Measurements from ENCODE around the gene SLC22A3.
"Not testable (repeated sequence)": the region's sequence is repeated elsewhere in the genome, so short reads cannot be mapped to it uniquely, and the experiment has no call there.

The SLC22A3 gene

DNA sequence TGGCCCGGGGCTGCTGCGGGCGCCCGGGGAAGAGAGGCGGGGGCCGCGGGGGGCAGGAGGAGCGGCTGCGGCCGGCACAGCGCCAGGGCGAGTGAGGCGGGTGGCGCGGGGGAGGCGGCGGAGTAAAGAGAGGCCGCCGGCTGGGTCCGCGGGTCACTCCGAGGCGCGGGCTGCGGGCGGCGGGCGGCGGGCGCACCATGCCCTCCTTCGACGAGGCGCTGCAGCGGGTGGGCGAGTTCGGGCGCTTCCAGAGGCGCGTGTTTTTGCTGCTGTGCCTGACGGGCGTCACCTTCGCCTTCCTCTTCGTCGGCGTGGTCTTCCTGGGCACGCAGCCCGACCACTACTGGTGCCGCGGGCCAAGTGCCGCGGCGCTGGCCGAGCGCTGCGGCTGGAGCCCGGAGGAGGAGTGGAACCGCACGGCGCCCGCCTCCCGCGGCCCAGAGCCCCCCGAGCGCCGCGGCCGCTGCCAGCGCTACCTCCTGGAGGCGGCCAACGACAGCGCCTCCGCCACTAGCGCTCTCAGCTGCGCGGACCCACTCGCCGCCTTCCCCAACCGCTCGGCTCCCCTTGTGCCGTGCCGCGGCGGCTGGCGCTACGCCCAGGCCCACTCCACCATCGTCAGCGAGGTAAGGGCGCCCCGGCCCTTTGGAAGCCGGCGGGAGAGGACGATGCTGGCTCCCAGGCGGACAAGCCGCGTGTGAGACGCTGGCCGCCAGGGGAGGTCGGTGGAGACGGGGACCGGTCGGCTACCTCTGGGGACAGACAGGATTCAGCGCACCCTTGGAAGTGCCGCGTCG, at the start of gene SLC22A3:
Gene SLC22A3 (plus strand): TSS at position 156 of the 797 bp plus-strand sequence. CDS start 42 bp downstream, at position 198.
- peak; percentile 18 for TF ChIP-seq CTCF (conservative IDR thresholded peaks at IDR 0.05; ENCODE audit: low read depth, low read length)
- H3K4me3 ChIP-seq (ENCODE audit: low read length) = peak within 1 kb of the TSS; percentile 57
- DNase-seq (ENCODE audit: low read depth) = no peak

GRCh38 chr6:160299559-160299958, 48.6 kb upstream of the SLC22A3 start:
- no peak for TF ChIP-seq CTCF (conservative IDR thresholded peaks at IDR 0.05; ENCODE audit: low read depth, low read length)
- H3K4me3 ChIP-seq (ENCODE audit: low read length) = no peak overlapping the region
- no peak for DNase-seq (ENCODE audit: low read depth)

- TF ChIP-seq CTCF (conservative IDR thresholded peaks at IDR 0.05; ENCODE audit: low read depth, low read length) = no peak
- DNase-seq (ENCODE audit: low read depth) = no peak
- no peak overlapping the region for H3K4me3 ChIP-seq (ENCODE audit: low read length)
Observed at GRCh38 chr6:160300076-160300695, 48.0 kb upstream of the SLC22A3 start.

DNA sequence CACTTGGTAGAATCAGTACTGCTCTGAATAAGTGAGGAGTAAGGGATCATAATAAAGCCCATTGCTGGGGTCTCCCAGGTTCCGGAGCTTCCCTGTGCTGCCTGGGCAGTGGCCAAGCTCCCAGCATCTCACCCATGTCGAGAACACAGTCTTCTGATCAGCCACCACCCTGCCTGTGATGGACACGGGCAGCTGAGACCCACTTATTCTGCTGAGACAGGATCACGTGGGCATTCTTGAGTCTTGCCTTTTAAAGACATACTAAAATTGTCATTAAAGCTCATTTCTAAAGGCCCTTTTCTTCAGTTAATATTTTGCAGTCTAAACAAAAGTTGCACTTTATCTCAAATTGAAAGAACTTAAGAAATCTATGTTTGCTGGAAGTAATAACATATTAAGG, 46.8 kb upstream of the SLC22A3 start:
- no peak overlapping the region for H3K4me3 ChIP-seq (ENCODE audit: low read length)
- no peak for TF ChIP-seq CTCF (conservative IDR thresholded peaks at IDR 0.05; ENCODE audit: low read depth, low read length)
- DNase-seq (ENCODE audit: low read depth) = no peak

- not testable (repeated sequence) for H3K4me3 ChIP-seq (ENCODE audit: low read length); DNase-seq (ENCODE audit: low read depth)
Observed at GRCh38 chr6:160302431-160303082, 45.6 kb upstream of the SLC22A3 start.

- no peak overlapping the region for H3K4me3 ChIP-seq (ENCODE audit: low read length)
- no peak for TF ChIP-seq CTCF (conservative IDR thresholded peaks at IDR 0.05; ENCODE audit: low read depth, low read length)
- DNase-seq (ENCODE audit: low read depth) = no peak
Observed at GRCh38 chr6:160303806-160304205, 44.4 kb upstream of the SLC22A3 start.

- no peak for TF ChIP-seq CTCF (conservative IDR thresholded peaks at IDR 0.05; ENCODE audit: low read depth, low read length)
- H3K4me3 ChIP-seq (ENCODE audit: low read length) = no peak overlapping the region
- no peak for DNase-seq (ENCODE audit: low read depth)
Observed at GRCh38 chr6:160305926-160306713, 42.1 kb upstream of the SLC22A3 start.

Data from retinal pigment epithelial cell (primary cell).